ENCODE measurements around the gene C17orf78. TPM values are rescaled to one million over a fixed set of nuclear protein-coding genes. Genes with fewer than 3 reads are reported as not detected.
"Not testable (repeated sequence)": the region's sequence is repeated elsewhere in the genome, so short reads cannot be mapped to it uniquely, and the experiment has no call there.

C17orf78 gene
- total RNA-seq, 1 donor, result not detected

DNA sequence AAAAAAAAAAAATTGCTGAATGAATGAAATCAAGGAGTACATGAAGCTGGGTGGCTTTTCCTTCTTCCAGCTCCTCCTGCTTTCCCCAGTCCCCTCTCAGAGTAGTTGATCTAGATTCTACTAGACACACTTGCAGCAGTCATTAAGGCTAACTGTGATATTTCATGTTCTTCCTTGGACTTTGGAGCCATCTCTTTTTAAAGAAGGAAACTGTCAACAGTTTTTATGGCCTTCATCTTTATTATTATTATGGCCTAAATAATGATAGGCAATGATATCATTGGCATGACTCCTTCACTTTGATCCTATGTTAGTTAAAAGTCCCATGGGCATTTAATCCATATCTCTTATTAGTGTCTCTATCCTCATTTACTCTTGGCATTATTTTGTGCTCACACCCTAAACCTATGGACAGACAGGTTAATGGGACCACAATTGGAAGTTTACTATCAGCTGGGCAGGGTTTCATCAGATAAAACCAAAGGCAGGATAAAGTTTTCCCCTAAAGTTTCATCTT lies 9.7 kb downstream of the C17orf78 start:
- DNase-seq (ENCODE audit: low read depth in 2 of 3, low spot score in 2 of 3), result no peak

DNA sequence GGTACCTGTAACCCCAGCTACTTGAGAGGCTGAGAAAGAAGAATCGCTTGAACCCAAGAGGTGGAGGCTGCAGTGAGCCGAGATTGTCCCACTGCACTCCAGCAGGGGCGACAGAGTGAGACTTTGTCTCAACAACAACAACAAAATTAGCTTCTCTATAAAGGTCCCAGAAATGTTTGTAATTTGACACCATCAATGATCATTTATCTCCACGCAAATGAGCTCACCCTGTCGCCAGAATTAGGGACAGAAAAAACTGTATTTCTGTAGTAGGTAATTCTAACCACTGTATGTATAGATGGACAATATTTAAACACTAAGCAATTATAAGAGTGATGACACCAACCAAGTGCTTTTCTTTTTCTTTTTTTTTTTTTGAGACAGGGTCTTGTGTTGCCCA lies 10.7 kb downstream of the C17orf78 start:
- no peak for DNase-seq (ENCODE audit: low read depth in 2 of 3, low spot score in 2 of 3)

DNA sequence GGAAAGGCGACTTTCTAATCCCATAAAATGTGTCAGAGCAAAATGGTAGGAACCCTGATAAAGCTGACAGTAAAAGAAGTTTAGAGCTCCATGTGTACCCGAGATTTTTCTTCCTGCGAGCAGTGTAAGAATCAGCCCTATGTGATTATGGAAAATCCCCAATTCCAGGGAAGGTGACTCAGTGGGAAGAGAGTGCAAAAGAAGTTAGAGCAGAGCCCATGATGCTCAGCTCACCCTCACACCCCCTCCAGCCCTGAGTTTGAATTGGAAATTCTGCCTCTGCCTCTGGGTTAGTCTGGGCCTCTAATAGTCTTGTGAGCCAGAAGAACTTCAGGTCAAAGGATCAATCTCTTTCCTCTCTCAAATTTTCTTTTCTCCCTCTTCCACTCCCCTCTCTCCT lies 12.5 kb downstream of the C17orf78 start:
- DNase-seq (ENCODE audit: low read depth in 2 of 3, low spot score in 2 of 3), result no peak

DNA sequence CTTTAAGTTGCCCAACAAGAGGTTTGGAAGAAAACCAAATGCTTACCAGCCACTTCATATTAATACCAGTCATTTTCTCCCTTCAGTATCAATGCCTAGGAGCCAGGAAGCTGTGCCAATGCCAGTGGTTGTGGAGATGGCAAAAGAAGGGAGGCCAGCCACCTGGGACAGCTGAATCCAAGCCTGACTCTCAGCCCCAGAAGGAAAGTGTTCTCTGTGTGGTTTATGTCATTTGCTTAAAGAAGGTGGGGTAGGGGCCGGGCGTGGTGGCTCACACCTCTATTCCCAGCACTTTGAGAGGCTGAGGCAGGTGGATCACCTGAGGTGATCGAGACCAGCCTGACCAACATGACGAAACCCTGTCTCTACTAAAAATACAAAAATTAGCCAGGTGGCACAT lies 13.4 kb downstream of the C17orf78 start:
- DNase-seq (ENCODE audit: low read depth in 2 of 3, low spot score in 2 of 3), result no peak

DNA sequence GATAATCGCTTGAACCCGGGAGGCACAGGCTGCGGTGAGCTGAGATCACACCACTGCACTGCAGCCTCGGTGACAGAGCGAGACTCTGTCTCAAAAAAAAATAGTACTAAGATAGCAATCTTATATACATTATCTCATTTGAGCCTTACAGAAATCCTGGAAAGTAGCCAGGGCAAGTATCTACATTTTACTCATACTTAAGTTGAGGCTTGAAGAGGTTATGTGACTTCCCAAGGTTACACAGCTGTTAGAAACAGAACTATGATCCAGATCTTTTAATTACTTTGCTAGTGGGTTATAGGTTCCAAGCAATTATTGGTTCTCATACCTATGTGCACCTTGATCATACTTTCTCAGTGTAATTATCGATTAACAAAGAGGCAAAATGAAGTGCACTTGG lies 15.4 kb downstream of the C17orf78 start:
- DNase-seq (ENCODE audit: low read depth in 2 of 3, low spot score in 2 of 3), result no peak

DNA sequence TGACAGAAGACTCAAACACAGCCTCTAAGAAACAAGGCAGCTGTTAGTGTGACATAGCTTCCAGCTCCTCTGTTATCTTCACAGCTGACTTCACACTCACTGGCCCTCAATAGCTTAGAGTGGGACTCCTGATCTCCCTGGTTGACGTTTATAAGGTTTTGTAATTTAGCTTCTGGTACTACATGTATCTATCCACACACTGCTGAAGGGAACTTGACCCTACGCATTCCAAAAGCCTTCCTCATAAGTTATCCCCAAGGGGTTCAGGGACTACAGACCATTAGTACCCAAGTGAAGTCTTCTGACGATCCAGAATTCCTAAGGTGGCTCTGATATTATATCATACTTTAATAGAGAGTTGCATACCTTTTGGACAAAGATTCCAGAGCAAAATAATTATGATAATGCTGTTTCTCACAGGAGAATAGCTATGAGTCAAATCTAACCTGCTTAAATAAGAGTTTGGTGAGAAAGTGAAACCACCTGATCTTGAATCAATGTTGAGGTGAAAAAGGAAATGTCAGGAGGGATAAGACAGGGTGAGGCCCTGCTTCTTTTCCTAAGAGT lies 16.3 kb downstream of the C17orf78 start:
- DNase-seq (ENCODE audit: low read depth in 2 of 3, low spot score in 2 of 3), result no peak

DNA sequence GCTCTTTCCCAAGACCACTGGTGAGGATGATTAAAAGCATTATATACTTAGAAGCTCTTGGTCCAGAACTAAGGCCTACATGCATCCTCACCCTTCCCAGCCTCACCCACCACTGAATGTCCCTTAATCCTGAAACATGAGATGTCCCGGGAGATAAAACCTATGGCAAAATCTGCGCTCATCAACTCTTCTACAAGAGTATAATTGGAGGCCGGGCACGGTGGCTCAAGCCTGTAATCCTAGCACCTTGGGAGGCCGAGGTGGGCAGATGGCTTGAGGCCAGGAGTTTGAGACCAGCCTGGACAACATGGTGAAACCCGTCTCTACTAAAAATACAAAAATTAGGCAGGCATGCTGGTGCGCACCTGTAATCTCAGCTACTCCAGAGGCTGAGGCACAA lies 17.6 kb downstream of the C17orf78 start:
- DNase-seq (ENCODE audit: low read depth in 2 of 3, low spot score in 2 of 3), result no peak

DNA sequence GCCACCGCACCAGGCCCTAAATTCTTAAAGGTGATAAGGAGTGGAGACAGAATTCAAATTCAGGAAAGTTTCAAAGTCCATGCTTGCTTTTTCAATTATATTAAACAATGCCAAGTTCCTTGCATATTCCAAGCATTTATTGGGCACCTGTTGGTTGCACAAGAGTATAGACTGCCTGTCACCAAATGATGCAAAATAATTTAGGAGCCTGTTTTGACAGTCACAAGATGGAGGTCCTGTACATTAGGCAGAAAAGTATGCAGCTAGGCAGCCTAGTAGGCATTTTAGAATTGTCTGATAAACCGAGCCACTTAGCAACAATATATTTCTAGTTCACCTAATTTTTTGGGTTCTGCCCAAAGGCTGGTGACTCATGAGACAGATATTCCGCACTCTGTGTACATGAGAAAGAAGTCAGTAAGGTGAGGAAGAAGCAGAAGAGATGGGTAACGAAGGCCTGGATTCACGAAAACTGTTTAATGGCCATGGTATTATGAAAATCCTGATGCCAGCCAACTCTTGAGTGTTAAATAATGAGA lies 23.5 kb downstream of the C17orf78 start:
- no peak for DNase-seq (ENCODE audit: low read depth in 2 of 3, low spot score in 2 of 3)

DNA sequence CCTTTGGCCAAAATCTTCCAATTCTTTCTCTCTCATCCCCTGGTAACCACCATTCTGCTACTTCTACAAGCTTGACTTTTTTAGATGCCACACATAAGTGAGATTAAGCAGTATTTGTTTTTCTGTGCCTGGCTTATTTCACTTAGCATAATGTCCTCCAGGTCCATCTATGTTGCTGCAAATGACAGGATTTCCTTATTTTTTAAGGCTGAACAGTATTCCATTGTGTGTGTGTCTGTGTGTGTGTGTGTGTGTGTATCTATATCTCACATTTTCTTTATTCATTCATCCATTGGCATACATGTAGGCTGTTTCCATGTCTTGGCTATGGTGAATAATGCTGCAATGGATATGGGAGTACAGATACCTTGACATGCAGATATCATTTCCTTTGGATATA lies 24.7 kb downstream of the C17orf78 start:
- DNase-seq (ENCODE audit: low read depth in 2 of 3, low spot score in 2 of 3), result no peak

DNA sequence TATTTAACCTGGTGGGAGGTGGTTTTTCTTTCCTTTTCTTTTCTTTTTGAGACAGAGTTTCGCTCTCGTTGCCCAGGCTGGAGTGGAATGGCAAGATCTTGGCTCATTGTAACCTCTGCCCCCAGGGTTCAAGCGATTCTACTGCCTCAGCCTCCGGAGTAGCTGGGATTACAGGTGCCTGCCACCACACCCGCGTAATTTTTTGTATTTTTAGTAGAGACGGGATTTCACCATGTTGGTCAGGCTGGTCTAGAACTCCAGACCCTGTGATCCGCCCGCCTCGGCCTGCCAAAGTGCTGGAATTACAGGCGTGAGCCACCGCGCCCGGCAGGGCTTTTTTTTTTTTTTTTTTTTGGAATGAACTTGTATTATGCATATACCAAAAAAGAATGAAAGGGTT lies 29.7 kb downstream of the C17orf78 start:
- DNase-seq (ENCODE audit: low read depth in 2 of 3, low spot score in 2 of 3), result not testable (repeated sequence)

DNA sequence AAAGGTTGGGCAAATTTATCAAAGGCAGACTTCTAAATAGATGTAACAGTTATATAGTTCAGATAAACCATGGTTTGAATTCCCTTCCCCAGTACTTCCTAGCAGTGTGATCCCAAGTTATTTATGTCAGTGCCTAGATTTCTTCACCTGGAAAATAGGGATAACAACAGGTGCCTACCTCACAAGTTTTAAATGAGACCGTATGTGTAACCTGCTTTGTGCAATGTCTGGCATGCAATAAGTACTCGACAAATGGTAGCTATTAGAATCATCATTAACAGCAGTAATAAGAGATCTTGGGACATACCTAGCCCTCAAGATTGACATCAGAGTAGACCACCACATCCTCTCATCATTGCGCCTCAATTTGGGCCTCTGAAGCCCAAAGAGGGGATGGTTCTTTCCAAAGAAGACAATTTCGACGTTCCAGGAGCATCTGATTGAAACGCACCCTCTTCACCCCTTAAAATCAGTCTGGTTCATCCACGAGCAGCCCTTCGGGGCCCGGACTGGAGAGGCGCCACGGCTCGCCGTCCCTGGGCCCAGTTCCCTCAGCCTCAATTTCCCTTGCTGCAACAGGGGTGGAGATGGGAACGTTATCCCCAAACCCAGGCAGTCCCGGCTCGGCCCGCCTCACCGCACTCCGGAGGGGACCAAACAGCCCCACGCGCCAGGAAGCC lies 30.3 kb downstream of the C17orf78 start:
- DNase-seq (ENCODE audit: low read depth in 2 of 3, low spot score in 2 of 3), result no peak

DNA sequence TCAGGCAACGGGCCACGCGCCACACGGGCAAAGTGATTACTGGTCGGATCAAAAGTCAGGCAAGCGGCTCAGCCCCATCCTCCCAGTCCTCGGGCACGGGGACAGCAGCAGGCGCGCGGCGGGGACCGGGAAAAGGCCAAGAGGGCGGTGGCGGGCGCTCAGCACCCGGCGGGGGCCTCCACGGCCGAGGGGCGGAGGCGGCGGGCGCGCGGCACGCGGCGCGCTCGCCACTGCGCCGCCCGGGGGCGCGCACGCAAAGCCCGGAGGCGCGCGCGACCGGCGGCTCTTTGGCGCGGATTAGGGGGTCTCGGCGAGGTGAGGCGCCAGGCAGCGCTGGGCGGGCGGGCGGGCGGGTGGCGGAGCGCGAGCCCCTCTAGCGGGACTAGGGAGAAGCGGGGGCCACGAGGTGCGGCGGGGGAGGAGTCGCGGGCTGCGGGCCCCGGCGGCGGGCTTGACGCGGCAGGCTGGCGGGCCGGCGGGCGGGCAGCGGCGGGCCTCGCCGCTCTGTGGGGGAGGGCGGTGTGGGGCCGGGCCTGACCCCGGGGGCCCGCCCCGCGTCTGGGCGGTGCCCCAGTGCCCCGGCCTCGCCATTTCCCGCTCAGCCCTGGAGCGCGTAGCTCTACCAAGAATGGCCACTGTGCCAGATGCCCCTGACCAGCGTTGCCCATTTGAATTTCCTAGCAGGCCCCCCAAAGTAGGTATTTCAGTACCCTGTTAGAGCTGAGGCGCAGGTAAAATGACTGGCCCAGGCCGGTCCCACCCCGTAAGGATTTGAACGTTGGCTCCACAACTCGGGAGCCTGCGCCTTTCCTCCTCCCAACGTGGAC lies 31.1 kb downstream of the C17orf78 start, which contains the start of the genes ACACA and TADA2A:
Gene ACACA, minus strand, starts transcription at position 202 of the 827 bp plus-strand sequence. CDS start 537 bp downstream, outside the sequence.
Gene TADA2A, plus strand, starts transcription at position 252 of the 827 bp plus-strand sequence. CDS start 4,480 bp downstream, outside the sequence.
- DNase-seq (ENCODE audit: low read depth in 2 of 3, low spot score in 2 of 3), result peak; percentile 41 to 83 (median 82)

DNA sequence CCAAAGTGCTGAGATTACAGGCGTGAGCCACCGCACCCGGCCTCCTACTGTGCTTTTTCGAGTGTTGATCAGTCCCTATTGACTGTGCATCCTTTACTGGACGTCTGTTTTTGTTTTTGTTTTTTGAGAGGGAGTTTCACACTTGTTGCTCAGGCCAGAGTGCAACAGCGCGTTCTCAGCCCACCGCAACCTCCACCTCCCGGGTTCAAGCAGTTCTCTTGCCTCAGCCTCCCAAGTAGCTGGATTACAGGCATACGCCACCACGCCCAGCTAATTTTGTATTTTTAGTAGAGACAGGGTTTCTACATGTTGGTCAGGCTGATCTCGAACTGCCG lies 32.3 kb downstream of the C17orf78 start:
- not testable (repeated sequence) for DNase-seq (ENCODE audit: low read depth in 2 of 3, low spot score in 2 of 3)

DNA sequence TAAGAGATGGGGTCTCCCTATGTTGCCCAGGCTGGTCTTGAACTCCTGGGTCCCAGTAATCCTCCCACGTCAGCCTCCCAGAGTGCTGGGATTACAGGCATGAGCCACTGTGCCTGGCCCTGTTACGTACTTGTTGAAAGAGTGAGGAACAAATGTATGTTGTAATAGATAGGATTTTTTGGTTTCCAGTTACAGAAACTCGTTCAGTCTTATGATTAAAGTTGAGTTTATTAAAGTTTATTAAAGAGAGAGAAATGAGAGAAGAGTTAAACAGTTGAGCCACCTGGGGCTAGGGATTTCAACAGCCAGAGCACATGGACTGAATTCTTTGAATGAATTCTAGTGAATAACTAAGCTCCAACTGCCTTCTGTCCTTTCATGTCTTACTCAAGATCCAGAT lies 34.6 kb downstream of the C17orf78 start:
- no peak for DNase-seq (ENCODE audit: low read depth in 2 of 3, low spot score in 2 of 3)

DNA sequence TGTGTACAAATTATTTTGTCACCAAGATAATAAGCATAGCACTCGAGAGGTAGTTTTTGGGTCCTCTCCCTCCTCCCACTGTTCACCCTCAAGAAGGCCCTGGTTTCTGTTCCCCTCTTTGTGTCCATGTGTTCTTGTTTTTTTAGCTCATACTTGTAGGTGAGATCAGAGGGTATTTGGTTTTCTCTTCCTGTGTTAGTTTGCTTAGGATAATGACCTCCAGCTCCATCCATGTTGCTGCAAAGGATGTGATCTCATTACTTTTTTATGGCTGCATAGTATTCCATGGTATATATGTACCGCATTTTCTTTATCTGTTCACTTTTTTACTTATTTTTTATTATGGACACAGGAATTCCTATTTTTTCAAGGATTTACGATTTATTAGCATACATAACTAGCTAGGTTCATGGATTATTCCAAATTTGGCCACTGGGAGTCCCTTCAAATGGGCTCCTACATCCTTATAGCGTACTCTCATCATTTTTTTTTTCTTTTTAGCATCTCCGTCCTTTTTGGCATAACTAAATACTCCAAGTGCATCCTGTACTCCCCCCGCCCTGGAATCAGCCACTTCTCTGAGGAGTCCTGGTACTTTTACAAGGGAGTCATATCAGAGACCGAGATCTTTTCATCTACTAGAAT lies 38.2 kb downstream of the C17orf78 start:
- peak in 1 of 3 donors; percentile 15 for DNase-seq (ENCODE audit: low read depth in 2 of 3, low spot score in 2 of 3)

DNA sequence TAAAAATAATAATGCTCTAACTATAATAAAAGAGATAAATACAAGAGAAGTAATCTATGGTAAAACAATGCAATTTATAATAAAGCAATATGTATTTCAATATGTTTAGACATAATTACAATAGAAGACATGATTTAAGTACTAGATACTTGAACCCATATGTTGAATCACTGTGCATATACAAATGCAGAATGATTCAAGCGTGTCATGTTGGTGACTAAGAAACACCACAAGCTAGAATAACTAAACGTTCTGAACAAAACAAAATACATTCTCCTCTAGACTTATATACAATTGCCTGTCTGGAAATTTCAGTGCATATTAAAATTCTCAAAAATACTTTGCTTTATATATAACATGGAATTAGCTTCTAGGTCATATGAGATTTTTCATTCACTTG lies 42.1 kb downstream of the C17orf78 start:
- DNase-seq (ENCODE audit: low read depth in 2 of 3, low spot score in 2 of 3), result no peak

DNA sequence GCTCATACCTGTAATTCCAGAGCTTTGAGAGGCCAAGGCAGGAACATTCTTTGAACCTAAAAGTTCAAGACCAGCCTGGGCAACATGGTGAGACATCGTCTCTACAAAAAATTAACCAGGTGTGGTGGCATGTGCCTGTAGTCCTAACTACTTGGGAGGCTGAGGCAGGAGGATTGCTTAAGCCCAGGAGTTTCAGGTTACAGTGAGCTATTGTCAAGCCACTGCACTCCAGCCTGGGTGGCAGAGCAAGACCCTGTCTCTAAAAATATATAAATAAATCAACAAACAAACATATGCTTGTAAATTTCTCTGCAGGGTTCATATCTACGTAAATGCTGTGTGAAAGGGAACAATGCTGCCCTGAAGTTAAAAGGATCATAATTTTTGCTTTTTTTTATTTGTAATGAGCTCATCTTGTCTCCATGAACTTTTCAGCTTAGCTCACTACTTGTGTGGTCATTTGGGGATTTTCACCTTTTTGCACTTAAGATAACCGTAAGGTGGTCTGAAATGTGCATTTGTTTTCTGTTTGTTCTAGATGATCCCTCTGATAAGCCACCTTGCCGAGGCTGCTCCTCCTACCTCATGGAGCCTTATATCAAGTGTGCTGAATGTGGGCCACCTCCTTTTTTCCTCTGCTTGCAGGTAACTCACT lies 47.3 kb downstream of the C17orf78 start:
- DNase-seq (ENCODE audit: low read depth in 2 of 3, low spot score in 2 of 3), result no peak

DNA sequence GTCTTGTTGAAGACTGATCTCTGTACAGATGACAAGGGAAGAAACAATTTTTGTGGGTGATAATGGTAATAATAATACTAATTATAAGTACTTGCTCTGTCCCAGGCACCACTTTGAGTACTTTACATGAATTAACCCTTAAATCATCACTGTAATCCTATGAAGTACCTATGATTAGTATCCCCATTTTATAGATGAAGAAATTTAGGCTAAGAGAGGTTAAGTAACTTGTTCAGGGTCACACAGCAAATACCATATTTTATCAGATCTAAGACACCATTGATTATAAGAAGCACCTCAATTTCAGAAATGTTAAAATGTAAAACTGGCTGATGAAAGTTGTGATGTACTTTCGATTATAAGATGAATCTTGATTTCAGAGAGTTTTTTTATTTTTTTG lies 49.5 kb downstream of the C17orf78 start:
- no peak for DNase-seq (ENCODE audit: low read depth in 2 of 3, low spot score in 2 of 3)

DNA sequence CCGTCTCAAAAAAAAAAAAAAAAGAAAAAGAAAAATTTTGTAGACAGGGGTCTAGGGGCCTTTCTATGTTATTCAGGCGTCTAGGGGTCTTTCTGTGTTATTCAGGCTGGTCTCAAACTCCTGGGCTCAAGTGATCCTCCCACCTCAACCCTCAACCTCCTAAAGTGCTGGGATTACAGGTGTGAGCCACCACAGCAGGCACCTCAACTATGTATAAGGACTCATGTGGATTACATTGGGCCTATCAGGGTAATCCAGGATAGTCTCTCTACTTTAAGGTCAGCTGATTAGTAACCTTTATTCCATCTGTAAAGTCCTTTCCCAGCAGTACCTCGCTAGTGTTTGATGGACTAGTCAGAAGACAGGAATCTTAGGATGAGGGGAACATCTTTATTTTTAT lies 53.3 kb downstream of the C17orf78 start:
- no peak for DNase-seq (ENCODE audit: low read depth in 2 of 3, low spot score in 2 of 3)

DNA sequence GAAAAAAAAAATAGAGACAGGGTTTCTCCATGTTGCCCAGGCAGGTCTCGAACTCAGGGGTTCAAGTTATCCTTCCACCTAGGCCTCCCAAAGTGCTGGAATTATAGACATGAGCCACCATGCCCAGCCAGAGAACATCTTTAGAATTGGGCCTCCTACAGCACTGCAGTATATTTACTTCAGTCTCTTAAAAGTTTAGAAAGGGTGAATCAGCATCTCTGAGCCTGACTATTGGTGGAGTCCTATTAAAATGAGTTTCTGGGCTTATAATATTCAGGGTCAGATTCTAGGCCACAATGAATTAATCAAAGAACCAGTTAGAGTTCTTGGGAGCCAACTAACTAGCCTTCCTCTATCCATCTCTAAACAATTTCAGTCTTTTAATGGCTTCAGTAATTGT lies 53.7 kb downstream of the C17orf78 start:
- DNase-seq (ENCODE audit: low read depth in 2 of 3, low spot score in 2 of 3), result no peak

All from hematopoietic multipotent progenitor cell (in vitro differentiated cells).